ENCODE data around the gene BRCA2.

DNA sequence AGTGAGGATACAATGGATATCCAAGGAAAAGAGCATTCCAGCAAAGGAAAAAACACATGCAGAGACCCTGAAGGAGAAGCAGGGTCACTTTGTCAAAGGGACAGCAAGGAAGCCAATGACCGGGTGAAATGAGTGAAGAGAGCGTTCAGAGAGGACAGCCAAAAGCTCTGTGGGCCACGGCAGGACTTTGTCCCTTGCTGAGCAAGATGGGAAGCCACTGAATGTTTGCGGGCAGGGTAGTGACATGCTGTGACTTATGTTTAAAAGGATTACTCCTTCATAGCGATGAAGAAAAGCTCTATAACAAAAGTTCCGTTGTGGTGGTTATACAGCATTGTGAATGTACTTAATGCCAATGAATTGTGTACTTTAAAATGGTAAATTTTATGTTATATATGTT lies 16.6 kb upstream of the BRCA2 start:
- TF ChIP-seq, protein P1, sequence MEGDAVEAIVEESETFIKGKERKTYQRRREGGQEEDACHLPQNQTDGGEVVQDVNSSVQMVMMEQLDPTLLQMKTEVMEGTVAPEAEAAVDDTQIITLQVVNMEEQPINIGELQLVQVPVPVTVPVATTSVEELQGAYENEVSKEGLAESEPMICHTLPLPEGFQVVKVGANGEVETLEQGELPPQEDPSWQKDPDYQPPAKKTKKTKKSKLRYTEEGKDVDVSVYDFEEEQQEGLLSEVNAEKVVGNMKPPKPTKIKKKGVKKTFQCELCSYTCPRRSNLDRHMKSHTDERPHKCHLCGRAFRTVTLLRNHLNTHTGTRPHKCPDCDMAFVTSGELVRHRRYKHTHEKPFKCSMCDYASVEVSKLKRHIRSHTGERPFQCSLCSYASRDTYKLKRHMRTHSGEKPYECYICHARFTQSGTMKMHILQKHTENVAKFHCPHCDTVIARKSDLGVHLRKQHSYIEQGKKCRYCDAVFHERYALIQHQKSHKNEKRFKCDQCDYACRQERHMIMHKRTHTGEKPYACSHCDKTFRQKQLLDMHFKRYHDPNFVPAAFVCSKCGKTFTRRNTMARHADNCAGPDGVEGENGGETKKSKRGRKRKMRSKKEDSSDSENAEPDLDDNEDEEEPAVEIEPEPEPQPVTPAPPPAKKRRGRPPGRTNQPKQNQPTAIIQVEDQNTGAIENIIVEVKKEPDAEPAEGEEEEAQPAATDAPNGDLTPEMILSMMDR (IDR thresholded peaks at IDR 0.05) = no peak
- no peak for TF ChIP-seq EZH2phosphoT487 (IDR thresholded peaks at IDR 0.05)
